ENCODE results near the gene TSGA10.
"Not testable (repeated sequence)": the region's sequence is repeated elsewhere in the genome, so short reads cannot be mapped to it uniquely, and the experiment has no call there.

Gene TSGA10

DNA sequence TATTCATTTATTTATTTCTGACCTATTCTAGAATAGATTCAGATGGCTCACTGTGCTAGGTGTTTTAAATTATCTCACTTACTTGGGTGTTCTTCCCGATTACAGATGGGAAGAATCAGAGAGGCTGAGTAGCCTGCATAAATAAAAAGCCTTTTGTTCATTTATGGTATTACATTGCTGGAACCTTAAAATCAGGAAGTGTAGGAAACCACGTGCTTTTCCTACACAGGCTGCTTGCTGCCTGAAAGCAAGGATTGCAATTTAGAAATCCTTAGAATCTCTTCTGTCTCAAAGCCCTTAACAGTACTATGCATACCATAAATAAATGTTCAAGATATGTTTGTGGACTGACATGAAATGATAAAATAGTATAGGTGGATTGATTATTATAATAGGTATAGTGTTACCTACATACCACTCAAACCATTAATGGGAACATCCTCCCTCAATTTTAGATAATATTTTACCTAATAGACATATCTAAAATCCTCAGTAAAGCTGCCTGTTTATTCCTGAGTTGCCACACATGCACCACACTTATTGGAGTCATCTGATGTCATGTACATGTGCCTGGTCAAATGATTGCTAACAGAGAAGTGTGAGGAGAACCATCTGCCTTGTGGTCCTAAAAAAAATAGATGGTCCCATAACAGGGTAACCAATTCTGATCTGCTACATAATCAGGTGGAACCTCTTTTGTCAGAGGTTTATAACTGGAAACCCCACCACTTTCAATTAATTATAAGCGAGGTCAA is 86.7 kb downstream of the TSGA10 start:
- no peak for DNase-seq

DNA sequence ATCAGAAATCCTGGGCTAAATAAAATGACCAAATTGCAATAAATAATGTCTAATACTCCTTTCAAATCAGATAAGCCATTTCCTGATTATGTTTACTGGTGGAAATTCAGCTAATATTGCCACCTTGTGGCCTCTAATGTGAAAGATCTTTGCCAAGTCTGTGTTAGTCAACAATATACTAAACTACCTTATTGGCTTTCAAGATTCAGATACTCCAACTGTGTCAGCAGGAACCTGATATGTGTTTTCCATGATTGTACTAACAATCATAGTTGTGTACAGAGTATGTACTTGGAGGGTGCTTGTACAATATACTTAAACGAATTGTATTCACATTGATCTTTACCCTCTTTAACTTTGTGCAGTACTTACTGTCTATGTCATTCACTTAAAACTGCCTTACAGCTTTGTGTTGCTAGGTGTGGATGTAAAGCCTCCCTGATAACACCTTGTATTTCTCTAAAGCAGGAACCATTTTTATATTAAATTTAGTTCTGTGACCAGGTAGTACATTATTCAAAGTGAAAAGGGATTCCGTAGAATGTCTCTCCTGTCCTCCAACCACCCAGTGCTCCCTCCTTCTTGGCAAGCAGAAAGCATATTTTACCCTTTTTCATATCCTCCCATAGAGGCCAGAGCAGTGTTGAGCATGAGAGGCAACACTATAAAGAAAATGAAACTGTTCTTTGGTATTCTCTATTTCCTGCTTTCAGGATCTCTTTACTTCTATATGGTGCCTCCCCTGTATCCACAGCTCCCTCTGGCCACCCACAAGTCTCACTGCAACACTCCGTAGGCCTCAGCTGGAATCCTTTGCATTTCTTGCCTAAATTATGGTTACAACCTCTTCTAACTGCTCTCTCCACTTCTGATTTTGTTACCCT is 88.4 kb downstream of the TSGA10 start:
- peak in 1 of 2 donors; percentile 43 for DNase-seq

DNA sequence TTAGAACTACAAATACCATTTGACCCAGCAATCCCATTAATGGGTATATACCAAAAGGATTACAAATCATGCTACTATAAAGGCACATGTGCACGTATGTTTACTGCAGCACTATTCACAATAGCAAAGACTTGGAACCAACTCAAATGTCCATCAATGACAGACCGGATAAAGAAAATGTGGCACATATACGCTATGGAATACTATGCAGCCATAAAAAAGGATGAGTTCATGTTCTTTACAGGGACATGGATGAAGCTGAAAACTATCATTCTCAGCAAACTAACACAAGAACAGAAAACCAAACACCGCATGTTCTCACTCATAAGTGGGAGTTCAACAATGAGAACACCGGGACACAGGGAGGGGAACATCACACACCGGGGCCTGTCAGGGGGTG is 105.6 kb downstream of the TSGA10 start:
- DNase-seq: not testable (repeated sequence)

DNA sequence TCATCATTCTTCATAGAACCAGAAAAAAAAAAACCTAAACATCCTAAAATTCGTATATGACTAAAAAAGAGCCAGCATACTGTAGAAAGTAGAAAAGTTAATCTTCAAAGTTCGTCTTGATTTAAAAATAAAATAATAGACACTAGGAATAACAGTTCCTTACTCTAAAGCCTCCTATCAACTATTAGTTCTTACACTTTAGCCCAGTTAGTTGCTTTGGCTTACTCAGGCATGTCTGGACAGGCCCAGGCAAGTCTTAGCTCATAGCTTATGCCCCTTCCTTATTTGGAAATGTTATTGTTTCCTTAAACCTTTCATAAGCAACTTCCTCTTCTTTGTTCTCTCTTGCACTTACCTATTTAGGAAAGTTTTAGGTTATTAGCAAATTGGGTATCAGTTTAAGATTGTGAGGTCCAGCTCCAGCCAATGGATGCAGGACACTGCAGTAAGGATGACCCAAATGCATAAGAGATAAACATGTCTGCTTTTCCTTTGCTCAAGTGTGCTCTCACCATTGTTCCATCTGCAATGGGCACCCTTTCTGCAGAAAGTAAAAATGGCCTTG is 113.9 kb downstream of the TSGA10 start:
- not testable (repeated sequence) for DNase-seq

DNA sequence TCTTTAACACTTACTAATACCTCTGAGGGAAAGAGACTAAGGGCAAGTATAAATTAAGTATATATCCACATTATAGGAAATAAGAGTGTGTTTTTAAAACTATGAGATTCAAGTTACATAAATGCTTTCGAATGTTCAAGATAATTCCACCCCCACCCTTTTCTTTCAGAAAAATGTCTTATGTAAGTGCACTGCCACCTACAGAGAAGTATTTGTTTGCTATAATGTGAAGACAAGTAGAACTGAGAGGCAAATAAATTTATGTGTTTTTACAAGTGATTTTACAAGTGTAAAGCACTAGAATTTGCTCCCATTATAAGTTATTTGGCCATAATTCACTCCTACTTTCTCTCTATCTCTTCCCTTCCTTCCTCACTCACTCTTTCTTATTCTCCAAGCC is 118.8 kb downstream of the TSGA10 start:
- no peak for DNase-seq

DNA sequence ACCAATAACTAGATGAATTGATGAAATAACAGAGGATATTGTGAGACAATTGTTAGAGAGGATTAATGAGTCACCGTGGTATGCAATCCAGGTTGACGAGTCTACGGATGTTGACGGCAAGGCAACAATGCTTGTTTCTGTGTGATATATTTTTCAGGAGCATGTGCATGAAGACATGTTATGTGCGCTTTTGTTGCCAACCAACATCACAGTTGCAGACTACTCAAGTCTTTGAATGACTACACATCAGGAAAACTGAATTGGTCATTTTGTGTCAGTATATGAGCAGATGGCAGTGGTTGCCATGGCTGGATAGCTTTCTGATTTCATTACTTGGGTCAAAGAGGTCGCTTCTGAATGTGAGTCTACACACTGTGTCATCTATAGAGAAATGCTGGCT is 122.0 kb downstream of the TSGA10 start:
- DNase-seq: no peak

DNA sequence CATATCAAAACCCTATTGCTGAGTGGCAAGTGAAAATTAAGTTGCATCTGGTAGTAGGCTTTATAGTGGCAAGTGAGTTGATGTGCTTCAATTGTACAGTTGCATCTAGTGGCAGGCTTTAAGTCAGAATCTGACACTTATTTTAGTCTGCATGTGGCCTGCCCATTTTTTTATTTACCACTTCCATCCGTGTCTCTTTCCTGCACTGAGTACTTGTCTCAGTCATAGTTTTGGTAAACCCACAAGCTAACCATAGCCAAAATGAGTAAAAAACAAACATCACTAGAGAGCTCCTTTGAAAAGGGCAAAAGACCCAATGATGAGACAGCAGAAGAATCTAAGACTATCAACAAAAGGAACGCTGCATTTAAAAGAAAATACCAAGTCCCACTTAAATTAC is 122.7 kb downstream of the TSGA10 start:
- DNase-seq: no peak

DNA sequence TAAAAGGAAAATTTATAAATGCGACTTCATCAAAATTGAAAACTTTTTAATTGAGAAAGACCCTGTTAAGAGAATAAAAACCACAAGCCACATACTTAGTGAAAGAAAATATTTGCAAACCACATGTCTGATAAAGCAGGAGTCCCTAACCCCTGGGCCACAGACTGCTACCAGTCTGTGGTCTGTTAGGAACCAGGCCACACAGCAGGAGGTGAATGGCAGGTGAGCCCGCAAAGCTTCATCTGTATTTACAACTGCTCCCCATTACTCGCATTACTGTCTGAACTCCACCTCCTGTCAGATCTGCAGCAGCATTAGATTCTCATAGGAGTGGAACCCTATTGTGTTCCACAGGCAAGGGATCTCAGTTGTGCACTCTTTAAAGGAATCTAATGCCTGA is 123.3 kb downstream of the TSGA10 start:
- DNase-seq: no peak

DNA sequence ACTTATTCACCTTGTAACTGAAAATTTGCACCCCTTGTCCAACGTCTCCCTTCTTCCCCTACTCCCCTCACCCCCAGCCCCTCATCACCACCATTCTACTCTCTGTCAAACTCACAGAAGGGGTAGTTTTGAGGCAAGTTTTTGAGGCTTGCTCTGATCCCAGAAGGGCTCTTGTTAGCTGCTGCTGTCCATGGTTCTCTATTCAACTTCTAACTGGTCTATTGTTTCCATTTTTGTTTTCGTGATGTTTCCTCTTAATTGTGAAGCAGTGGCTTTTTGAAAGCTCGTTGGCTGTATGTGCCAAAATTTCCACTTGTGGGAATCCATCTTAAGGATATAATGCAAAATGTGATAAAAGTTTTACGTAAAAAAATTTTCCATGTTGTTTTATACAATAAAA is 126.2 kb downstream of the TSGA10 start:
- no peak for DNase-seq

DNA sequence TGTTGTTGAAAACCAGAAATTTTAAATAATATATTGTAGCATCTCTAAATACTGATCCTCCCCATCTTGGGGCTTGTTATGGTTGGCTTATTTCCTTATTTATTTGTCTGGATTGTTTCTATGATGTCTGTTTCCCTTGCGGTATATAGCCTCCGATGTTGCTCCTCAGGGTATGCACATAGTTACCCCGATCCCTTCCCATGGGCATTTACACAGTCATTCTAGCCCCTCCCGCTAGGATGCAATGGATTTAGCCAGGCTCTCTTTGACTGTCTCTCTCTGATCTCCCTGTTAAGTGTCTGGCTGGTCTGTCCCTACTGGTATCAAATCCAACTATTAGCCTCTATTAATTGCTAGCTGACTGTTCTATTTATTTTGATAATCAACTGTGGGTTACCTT is 126.9 kb downstream of the TSGA10 start:
- DNase-seq: no peak

DNA sequence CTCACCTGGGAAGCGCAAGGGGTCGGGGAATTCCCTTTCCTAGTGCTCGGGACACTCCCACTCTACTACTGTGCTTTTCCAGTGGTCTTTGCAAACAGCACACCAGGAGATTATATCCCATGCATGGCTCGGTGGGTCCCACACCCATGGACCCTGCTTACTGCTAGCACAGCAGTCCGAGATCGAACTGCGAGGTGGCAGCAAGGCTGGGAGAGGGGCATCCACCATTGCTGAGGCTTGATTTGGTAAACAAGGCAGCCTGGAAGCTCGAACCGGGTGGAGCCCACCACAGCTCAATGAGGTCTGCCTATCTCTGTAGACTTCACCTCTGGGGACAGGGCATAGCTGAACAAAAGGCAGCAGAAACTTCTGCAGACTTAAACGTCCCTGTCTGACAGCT is 154.0 kb downstream of the TSGA10 start:
- DNase-seq: no peak

DNA sequence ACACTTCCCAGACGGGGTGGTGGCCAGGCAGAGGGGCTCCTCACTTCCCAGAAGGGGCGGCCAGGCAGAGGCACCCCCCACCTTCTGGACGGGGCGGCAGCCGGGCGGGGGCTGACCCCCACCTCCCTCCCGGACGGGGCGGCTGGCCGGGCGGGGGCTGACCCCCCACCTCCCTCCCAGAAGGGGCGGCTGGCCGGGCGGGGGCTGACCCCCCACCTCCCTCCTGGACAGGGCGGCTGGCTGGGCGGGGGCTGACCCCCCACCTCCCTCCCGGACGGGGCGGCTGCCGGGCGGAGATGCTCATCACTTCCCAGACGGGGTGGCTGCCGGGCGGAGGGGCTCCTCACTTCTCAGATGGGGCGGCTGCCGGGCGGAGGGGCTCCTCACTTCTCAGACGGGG is 166.0 kb downstream of the TSGA10 start:
- DNase-seq: not testable (repeated sequence)

DNA sequence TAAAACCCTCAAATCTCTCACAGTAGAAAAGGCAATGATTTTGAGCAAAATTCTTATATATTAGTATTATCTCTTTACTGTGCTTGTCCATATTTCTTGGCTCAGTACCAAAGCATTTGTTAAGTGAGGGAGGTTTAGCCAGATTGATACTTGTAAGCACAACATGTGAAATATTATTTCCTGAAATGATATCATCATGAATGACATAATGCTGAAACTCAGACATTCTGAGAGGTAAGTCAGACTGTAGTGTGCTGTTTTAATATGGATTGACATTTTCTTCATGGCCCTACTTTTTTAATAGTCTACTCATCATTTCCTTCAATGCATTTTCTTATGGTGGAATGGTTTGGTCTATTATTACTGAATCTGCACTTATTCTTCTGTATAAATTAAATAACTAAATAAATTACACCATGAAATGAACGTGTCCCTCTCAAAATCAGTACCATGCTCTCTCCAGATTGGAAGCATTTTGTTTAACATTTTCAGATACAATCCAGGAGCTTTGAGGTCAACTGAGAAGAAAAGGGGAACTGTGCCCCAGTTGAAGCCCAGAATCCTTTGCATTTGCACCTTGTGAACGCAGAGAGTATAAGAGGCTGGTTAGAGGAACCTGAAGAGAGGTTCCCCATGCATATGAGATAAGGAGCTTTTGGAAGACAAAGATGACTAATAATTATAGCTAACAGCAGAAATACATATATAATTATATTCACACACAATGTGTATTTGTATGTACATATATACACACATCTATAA is 168.7 kb downstream of the TSGA10 start:
- DNase-seq: no peak

DNA sequence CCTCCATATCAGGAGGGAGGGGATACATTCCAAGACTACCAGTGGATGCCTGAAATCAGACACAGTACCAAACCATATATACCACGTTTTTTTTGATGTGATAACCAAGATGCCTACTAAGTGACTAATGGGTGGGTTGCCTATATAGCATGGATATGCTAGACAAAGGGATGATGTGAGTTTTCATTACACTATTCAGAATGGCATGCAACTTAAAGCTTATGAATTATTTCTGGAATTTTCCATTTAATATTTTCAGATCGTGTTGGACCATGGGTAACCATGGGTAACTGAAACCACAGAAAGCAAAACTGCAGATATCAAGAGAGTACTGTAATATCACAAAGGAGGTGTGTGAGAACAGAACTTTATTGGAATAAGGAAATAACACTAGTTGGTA is 179.1 kb downstream of the TSGA10 start:
- DNase-seq: no peak

DNA sequence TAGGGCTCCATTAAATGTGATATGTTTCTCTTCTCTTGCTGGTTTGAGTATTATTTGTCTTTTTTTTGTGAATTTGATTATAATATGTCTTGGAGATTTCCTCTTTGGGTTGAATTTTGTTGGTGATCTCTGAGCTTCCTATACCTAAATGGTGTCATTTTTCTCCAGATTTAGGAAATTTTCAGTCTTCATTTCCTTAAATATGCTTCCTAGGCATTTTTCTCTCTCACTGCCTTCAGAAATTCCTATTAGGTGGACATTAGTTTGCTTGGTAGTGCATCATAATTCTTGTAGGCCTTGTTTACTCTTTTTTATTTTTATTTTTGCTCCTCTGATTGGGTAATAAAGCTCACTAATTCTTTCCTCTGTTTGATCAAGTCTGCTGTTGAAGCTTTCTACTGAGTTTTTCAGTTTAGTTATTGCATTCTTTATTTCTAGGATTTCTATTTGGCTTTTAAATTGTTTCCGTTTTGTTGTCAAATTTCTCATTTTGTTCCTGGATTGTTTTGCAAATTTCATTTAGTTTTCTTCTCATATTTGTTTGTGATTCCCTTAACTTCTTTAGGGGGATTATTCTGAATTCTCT is 182.1 kb downstream of the TSGA10 start:
- no peak for DNase-seq

DNA sequence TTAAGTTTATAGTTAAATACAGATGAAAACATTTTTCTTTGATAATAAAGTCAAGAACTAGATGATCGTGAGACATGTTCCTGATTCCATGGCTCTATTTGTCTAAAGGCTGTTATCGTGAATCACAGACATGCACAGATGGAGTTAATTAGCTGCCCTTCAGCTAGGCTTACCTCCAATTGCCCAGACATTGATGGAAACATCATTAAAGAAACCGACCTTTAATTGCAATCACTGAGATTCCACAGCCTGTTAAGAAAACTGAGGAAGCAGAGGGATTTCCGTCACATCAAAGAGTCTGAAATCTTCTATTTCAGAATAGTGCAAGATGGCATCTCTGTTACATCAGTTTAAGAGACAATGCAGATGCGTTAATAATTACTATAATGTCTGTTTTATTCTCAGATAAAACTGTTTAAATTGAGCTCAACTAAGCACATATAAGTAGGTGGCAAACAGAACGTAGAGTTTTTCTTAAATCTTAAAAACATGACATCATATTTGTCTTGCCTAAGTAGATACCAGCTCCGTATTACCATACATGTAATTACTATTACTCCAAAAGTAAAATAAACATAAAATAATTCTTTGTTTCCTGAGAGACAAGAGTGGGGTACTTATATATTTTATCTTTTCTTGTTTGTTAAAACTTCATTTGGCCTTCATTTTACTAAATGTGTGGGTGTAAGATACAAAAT is 194.8 kb downstream of the TSGA10 start:
- no peak for DNase-seq

DNA sequence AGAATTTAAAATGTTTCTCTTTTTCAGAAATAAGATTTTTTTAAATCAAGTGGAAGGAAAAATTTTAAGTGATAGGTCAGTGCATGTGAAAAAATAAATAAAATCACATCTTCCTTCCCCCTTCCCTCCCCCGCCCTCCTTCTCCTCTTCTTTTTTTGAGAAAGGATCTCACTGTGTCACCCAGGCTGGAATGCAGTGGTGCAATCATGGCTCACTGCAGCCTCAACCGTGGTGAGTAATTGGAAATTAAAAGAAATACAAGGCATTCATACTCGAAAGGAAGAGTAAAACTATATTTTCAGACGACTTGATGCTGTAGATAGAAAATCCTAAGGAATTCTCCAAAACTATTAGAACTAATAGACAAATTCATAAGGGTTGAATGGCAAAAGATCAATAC is 201.8 kb downstream of the TSGA10 start:
- DNase-seq: no peak

DNA sequence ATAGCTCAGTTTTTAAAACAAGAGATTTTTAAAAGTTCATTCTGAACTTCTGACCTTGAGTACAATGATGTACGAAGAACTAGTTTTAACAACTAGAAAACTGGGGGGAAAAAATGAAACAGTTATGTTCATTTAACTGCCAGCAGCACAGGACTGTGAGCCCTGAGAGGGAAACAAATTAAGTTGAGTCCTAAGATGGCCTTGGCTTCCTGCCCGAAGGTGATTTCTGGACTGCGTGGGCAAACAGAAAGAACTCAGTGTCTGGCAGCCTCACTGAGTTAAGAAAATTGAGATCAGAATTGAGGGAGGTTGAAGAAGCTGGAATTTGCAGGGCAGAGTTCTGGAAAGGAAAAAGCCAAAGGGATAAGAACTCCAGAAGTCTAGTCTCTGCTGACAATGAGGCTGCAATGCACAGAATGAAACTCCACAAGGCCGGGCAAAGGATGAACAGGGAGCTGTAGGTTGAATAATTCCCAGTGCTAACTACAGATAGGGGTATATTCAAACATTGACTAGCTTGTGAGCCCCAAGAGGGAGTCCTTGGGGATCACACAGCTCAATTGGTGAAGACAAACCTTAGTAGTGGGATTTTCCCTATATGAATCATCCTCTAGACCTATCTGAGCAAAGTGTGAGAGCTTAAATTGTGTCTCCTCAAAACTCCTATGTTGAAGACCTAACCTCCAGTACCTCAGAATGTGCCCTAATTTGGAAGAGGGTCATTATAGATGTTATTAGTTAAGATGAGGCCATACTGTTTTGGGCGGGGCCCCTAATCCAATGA is 205.6 kb downstream of the TSGA10 start:
- DNase-seq: no peak

DNA sequence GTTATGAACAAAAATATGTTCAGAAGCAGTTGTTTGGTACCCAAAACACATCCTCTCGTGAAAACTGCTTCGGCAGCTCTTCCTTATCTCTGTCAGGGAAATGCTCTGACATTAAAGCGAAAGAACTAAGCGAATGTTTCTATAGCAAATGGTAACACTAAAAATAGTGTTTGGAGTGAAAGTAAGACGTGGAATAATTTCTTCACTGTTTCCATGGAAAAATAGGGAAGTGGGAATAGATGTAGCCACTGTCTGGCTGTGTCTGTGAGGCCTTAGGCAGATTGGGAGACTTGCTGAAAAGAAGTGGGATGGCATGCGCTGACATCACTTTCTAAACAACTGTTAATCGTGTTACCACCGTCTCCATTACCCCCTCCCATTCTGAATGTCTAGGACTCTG is 207.2 kb downstream of the TSGA10 start:
- no peak for DNase-seq
